Activated CD4-positive, alpha-beta T cell treated with anti-CD3 and anti-CD28 coated beads for 24 hours (primary cell): ENCODE results near the gene TMEM72.

Experiments
- DNase-seq, 2 donors: peaks; one replicate each; pipeline ENCODE4 v3.0.0-alpha.2; 2020; ENCODE audit warnings: low read depth in 2 of 2

The TMEM72 gene

DNA sequence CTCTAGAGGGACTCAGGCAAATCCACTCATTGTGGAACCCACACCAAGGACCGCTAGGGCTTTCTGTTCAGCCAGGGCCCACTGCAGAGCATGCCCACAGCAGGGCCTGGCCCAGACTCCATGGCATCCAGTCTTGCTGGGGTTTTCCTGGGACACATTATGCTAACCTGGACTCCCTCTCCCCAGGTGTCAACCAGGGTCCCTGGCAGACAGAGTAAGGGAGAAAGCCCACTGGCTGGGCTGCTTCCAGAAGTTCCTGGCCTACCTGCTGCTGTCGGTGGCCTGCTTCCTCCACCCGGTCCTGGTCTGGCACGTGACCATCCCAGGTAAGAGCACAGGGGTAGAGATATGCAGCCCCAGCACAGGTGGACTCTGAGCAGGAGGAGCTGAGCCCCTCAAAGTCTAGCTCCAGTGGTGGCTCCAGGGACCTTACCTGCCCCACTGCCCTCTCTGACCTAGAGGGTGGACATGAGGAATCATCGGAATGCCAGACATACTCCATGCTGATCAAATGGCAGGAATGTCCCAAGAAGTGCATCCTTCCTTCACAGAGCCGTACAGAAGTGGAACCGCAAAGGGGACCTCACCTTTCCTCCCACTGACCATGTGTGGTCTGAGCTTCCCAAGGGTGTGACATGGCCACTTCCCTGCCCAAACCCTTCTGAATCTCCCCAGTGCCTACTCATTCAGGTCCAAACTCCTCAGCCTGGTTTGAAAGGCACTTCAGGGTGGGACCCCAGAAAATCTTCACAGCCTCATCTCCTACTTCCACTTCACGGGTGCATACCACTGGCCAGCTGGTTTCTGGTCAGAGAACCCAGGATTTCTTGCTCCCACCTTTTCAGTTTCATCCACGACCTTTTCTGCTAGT is 22.5 kb downstream of the TMEM72 start:
- DNase-seq = no peak

DNA sequence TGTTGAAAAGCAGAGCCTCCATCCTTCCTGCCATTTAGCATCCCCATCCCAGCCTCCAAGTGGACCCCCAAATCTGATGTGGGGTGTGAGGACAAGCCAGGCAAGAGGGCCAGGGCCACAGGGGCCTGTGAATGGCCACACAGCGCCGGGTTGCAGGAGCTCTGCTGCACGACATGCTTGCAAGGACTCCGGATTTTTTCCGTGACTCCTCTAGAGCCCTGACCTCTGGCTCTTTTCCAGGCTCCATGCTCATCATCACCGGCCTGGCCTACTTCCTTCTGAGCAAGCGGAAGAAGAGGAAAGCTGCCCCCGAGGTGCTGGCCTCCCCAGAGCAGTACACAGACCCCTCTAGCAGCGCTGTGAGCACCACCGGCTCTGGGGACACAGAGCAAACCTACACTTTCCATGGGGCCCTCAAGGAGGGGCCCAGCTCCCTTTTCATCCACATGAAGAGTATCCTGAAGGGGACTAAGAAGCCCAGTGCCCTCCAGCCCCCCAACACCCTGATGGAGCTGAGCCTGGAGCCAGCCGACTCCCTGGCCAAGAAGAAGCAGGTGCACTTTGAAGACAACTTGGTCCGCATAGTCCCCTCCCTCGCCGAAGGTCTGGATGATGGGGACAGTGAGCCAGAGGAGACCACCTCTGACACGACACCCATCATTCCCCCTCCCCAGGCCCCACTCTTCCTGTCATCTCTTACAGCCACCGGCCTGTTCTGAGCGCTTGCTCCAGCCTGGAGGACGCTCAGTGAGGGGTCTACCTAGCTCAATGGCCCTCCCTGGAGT is 23.5 kb downstream of the TMEM72 start:
- DNase-seq = no peak

DNA sequence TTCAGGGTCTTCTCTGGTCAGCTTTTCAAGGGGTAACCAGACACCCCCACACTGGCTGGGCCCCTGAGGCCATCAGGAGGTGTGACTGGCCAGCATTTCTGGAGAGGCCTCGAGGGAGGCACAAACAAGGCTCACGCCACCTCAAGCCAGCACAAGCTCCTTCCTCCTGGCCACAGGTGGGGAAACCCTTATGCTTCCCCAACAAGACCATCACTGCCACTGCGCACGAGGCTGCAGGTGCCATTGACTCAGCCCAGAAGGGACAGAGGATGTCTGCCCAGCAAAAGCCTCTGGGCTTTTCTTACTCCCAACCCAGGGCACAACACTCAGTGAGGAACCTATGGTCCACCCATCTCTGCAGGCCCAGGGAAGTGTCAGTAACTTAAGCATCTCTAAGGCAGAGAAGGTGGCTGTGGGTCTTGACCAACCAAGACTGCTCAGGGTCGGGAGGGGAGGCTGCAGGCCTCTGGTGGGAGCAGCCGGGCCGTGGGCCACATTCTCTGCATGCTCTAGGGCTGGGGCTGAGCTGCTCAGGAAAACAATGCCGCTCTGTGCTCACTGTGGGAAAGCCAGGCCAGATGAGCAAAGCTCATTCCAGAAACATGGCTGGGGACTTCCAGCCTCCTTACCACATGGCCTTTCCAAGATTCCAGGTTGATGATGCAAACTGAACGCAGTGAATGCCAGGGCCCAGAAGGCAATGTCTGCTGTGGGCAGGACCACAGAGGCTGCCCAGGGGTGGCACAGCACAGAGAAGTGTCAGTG is 24.2 kb downstream of the TMEM72 start:
- no peak for DNase-seq

DNA sequence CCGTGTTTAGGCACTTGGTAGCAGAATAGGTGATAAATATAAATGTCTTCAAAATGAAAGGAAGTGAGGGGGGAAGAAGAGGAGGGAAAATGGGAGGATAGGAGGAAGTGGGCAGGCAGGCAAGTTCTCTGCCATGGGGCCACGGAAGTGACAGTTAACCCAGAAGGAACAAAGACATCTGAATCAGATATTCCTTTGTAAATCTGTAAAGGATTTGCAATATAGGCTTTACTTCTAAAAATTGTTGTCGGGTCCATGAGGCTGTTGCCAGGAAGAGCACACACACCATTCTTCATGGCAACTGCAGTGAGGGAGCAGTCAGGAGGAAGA is 24.8 kb downstream of the TMEM72 start:
- DNase-seq = no peak

GRCh38 chr10:44936314-44936975 is 25.3 kb downstream of the TMEM72 start:
- no peak for DNase-seq

DNA sequence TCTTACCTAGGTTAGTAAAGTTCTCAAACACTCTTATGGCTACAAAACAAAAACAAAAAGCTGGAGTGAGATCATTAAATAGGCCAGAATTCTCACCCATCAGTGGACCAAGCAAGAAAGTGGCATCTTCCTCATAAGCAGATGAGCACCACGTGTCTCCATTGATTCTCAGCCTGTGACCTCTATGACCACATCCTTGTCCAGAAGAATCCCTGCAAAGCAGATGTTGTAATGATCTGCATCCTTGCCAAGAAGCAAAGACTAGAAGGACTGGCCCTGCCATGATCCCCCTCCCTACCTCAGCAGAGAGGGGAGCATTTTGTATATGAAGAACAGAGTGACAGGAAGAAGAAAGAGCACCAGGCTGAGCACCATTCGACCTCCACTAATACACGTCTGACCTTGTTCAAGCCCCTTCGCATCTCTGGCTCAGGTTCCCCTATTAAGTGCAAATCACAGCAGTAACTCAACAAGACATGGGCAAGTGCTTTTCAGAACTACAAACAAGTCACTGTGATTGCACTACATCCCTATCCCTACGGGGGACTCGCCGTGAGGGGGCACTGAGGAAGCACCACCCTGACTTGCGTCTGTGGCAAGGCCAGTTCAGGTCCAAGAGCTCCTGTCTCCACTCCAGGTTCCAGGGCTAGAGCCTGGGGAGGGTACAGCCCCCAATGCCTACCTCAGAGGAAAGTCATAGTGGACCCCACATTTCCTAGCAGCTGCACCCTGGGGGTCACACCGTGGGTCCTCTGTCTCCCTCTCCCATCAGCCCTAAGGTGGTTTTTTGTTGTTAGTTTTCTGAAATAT is 26.3 kb downstream of the TMEM72 start:
- no peak for DNase-seq

DNA sequence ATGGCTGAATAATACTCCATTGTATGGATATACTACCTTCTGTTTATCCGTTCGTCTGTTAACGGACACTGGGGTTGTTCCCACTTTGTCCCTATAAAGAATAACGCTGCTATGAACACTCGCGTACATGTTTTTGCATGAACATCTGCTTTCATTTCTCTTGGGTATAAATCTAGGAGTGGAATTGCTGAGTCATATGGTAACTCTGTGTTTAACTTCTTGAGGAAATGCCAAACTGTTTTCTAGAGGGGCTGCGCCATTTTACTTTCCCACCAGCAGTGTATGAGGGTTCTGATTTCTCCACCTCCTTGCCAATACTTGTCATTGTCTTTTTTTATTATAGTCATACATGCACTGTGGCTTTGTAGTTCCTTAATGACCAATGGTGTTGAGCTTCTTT is 27.8 kb downstream of the TMEM72 start:
- DNase-seq = no peak

GRCh38 chr10:44939691-44940401 is 28.7 kb downstream of the TMEM72 start:
- no peak for DNase-seq

- no peak for DNase-seq
These were observed 33.2 kb downstream of the TMEM72 start for GRCh38 chr10:44944354-44944753.

- no peak for DNase-seq
These were observed 35.1 kb downstream of the TMEM72 start for GRCh38 chr10:44946205-44946604.

DNA sequence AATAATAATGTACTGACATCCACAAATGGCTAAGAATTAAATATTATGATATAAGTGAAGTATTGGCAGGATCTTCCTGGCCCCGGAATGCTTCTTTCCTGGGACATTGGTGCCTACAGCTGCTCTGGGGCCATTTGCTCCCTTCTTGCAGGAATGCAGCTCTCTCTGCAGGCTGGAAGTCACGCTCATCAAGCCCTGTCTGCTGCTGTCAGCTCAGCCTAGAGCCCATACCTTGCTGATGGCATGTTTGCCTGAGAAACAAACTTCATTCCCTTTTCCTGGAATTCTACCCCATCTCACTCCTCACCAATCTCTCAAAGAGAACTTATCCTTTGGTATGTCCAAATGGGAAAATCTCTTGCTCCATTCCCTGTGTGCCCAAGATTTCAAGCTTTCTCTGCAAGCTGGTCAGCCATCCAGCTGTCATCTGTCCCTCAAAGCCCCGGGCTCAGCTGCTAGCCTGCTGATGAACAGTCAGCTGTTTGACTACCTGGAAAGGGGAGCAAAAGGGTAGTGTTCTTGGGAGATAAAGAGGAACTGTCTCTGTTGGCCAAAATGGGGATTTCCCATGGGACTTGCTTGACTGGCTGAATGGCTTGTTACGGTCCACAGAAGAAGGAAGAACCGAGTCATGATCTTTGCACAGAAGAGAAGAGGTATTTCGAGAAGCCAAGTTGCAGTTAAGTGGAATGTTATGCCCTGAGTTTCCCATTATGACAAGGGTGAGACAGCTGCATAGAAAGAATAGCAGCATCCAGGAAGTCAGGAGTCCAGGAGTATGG is 36.4 kb downstream of the TMEM72 start:
- no peak for DNase-seq

GRCh38 chr10:44948642-44949041 is 37.5 kb downstream of the TMEM72 start:
- no peak for DNase-seq

GRCh38 chr10:44949127-44949802 is 38.1 kb downstream of the TMEM72 start:
- DNase-seq = no peak

- no peak for DNase-seq
These were observed 38.8 kb downstream of the TMEM72 start for GRCh38 chr10:44949915-44950314.

- no peak for DNase-seq
These were observed 39.4 kb downstream of the TMEM72 start for GRCh38 chr10:44950326-44951225.

GRCh38 chr10:44951576-44952226 is 40.6 kb downstream of the TMEM72 start:
- DNase-seq = no peak

DNA sequence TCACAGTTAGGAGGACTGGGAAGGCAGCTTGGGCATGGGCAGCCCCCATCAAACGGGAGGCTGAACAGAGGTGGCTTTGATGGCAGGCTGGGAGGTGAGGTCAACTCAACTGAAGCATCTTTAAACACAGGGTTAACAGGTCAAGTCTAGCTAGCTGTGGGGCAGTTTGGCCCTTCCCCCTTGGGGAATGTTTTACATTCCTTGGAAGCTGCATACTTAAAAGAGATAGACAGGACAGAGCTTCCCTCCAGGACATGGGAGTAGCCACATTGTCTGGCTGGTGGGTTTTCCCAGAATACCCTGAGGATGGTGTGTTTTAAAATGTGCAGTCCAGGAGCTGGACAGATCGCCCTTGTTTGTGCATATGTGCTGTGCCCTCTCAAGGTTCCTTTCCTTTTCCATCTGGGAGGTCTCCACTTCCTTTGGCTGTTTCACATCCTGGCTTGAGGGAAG is 41.7 kb downstream of the TMEM72 start:
- no peak for DNase-seq
